K562 (cell line): Measurements from ENCODE around the gene CDNF. TPM values are rescaled to one million over a fixed set of nuclear protein-coding genes. Genes with fewer than 3 reads are reported as not detected.

Experiments used
- CC2D1A ChIP-seq: fragments of 450-650 bp; IDR thresholded peaks from 2 replicates; pipeline ENCODE4 v1.6.1; 2017; ENCODE audit warnings: mild to moderate bottlenecking
- DNMT1 ChIP-seq: fragments of 450-650 bp; IDR thresholded peaks from 2 replicates; pipeline ENCODE4 v1.6.1; 2016; ENCODE audit warnings: antibody characterized with exemption, mild to moderate bottlenecking
- GATA2 ChIP-seq: sonication (generic); formaldehyde crosslinking; IDR thresholded peaks from 2 replicates; pipeline ENCODE4 v1.4.0; 2020; ENCODE audit warnings: mild to moderate bottlenecking, missing genetic modification reagents
- GATAD2A ChIP-seq: fragments of 450-650 bp; IDR thresholded peaks from 2 replicates; pipeline ENCODE4 v1.6.1; 2017
- MAFF ChIP-seq: IDR thresholded peaks from 2 replicates; pipeline ENCODE4 v1.6.1; 2012; ENCODE audit warnings: low read length, improper control_type of control experiment
- MBD2 ChIP-seq: sonication (generic); IDR thresholded peaks from 2 replicates; pipeline ENCODE4 v1.6.1; 2016; ENCODE audit warnings: low read depth, borderline replicate concordance
- NFXL1 ChIP-seq: fragments of 450-650 bp; formaldehyde crosslinking; IDR thresholded peaks from 2 replicates; pipeline ENCODE4 v1.4.0; 2021; ENCODE audit warnings: mild to moderate bottlenecking
- PTRF ChIP-seq: fragments of 450-650 bp; IDR thresholded peaks from 2 replicates; pipeline ENCODE4 v1.6.1; 2016; ENCODE audit warnings: mild to moderate bottlenecking, missing genetic modification characterization, missing compliant biosample characterization
- SUPT5H ChIP-seq: fragments of 450-650 bp; IDR thresholded peaks from 2 replicates; pipeline ENCODE4 v1.6.1; 2016
- TFAM ChIP-seq: fragments of 250-450 bp; sonication (Bioruptor Pico); conservative IDR thresholded peaks from 2 replicates; pipeline ENCODE4 v1.5.0; 2021; ENCODE audit warnings: mild to moderate bottlenecking, moderate library complexity
- ZBTB7A ChIP-seq: IDR thresholded peaks from 2 replicates; pipeline ENCODE4 v1.6.1; 2011; ENCODE audit warnings: low read depth, mild to moderate bottlenecking, low read length, moderate library complexity, borderline replicate concordance; ENCODE audit not compliant: control insufficient read depth
- ZKSCAN3 ChIP-seq: fragments of 250-450 bp; sonication (Bioruptor Pico); IDR thresholded peaks from 2 replicates; pipeline ENCODE4 v1.4.0; 2020
- ZKSCAN8 ChIP-seq: fragments of 200-800 bp; sonication (Bioruptor generic); IDR thresholded peaks from 2 replicates; pipeline ENCODE4 v1.6.1; 2016; ENCODE audit warnings: missing genetic modification characterization, missing compliant biosample characterization
- ZNF316 ChIP-seq: fragments of 450-650 bp; IDR thresholded peaks from 2 replicates; pipeline ENCODE4 v1.6.1; 2016
- ZNF431 ChIP-seq: sonication (generic); formaldehyde crosslinking; IDR thresholded peaks from 2 replicates; pipeline ENCODE4 v1.8.0; 2022; ENCODE audit warnings: mild to moderate bottlenecking, missing genetic modification reagents
- ZNF561 ChIP-seq: fragments of 450-650 bp; formaldehyde crosslinking; conservative IDR thresholded peaks from 2 replicates; pipeline ENCODE4 v1.4.0; 2020; ENCODE audit warnings: mild to moderate bottlenecking, moderate library complexity
- ZNF586 ChIP-seq: fragments of 450-650 bp; formaldehyde crosslinking; conservative IDR thresholded peaks from 2 replicates; pipeline ENCODE4 v1.4.0; 2020; ENCODE audit warnings: mild to moderate bottlenecking, moderate library complexity
- polyA plus RNA-seq, 8 experiments: library from polyadenylated mRNA; depleted of rRNA in 4 of 8; stranded (reverse) in 5 of 8; unstranded in 3 of 8; fragments of >200 nt; fragmentation: Nextera tagmentation in 2 of 8; fragmentation: Illumina TruSeq in 1 of 8; extraction: Ambion mirVana in 2 of 8; extraction: Trizol in 1 of 8; gene quantifications; 2 replicates each; pipeline versions ENCODE4 v1.2.1 to v1.2.3, GENCODE V29; 2011 to 2014; ENCODE audit warnings: inconsistent platforms in 1 of 8, missing spikeins in 1 of 8
- total RNA-seq, 7 experiments: library from RNA; depleted of rRNA in 6 of 7; stranded (reverse); fragments of >200 nt in 6 of 7; fragmentation: Illumina TruSeq in 2 of 7; extraction: Trizol in 2 of 7; gene quantifications; 2 replicates each; pipeline versions ENCODE4 v1.2.1 to v1.2.3, GENCODE V29; 2011 to 2021; ENCODE audit warnings: low replicate concordance in 1 of 7
- TF ChIP-seq, protein P1 (sequence below): sonication (generic); formaldehyde crosslinking; IDR thresholded peaks from 2 replicates; pipeline ENCODE4 v1.8.0; 2022; ENCODE audit warnings: mild to moderate bottlenecking, missing genetic modification reagents
- TF ChIP-seq, protein P2 (sequence below): sonication (generic); formaldehyde crosslinking; IDR thresholded peaks from 2 replicates; pipeline ENCODE4 v1.8.1; 2023; ENCODE audit warnings: mild to moderate bottlenecking, missing genetic modification reagents, moderate library complexity
- TF ChIP-seq, protein P3 (sequence below): sonication (generic); formaldehyde crosslinking; IDR thresholded peaks from 2 replicates; pipeline ENCODE4 v1.5.0; 2020; ENCODE audit warnings: missing genetic modification reagents
- TF ChIP-seq, protein P4 (sequence below): fragments of 250-450 bp; sonication (Bioruptor Pico); IDR thresholded peaks from 2 replicates; pipeline ENCODE4 v1.4.0; 2020; ENCODE audit warnings: mild to moderate bottlenecking, moderate library complexity
- TF ChIP-seq, protein P5 (sequence below): fragments of 250-450 bp; sonication (Bioruptor Pico); IDR thresholded peaks from 2 replicates; pipeline ENCODE4 v1.8.0; 2022; ENCODE audit warnings: moderate library complexity, mild to moderate bottlenecking, inconsistent platforms

Gene CDNF
- total and polyA plus RNA-seq, 9 of the 15 experiments (the other 6 are each of a cell fraction or from before 2014, with no cell fraction given): 0.18 to 1.6 (median 0.61) TPM

DNA sequence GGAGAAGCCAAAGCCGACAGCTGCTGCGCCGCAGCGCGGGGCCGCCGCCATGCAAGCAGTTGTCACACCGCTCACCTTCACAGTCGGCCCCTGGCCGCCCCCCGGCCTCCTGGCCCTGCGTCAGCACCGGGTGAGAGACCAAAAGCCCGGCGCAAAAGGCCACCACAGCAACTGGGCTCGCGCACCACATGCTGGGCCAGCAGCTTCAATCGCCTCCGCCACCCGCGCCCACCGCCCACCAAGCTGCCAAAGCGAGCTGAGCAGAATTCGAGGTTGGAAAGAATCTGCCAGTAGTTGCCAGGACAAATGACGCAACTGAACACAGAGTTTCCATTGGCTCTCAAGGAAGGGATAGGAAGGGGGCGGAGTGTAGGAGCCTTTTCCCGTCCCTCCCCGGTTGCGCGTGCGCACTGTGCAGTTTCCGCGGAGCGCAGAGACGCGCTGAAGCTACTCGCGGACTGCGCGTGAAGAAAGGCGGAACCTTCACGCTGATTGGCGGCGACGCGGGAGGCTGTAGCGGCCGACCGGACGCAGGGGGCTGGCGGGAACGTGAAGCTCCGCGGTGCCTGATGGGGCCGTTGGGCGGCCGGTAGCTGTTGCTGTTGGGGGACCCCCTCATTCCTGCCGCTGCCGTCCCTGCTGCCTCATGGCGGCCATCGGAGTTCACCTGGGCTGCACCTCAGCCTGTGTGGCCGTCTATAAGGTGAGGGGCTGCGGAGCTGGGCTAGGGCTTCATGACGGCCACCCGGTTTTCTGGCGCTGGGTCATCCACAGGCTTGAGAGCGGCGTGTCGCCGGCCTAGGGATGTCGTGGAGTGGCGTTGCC is at the start of gene CDNF, which contains the start of the genes HSPA14 and MSANTD7 (continued):
- TF ChIP-seq MBD2 (peak; percentile 55; the same call in 1 of the 2 replicates), ZKSCAN8 (CRISPR knock-in tag) (no peak), ZNF561 (CRISPR knock-in tag) (no peak), ZBTB7A (peak; percentile 45; the same call in 1 of the 2 replicates), PTRF (tag) (no peak), NFXL1 (CRISPR knock-in tag) (no peak), TFAM (CRISPR knock-in tag) (no peak), ZNF316 (no peak), SUPT5H (peak; percentile 95), CC2D1A (no peak), MAFF (no peak), ZNF431 (CRISPR knock-in tag) (no peak), ZKSCAN3 (no peak), ZNF586 (no peak), GATA2 (CRISPR knock-in tag) (no peak), DNMT1 (no peak), GATAD2A (no peak)
- TF ChIP-seq, protein P1, sequence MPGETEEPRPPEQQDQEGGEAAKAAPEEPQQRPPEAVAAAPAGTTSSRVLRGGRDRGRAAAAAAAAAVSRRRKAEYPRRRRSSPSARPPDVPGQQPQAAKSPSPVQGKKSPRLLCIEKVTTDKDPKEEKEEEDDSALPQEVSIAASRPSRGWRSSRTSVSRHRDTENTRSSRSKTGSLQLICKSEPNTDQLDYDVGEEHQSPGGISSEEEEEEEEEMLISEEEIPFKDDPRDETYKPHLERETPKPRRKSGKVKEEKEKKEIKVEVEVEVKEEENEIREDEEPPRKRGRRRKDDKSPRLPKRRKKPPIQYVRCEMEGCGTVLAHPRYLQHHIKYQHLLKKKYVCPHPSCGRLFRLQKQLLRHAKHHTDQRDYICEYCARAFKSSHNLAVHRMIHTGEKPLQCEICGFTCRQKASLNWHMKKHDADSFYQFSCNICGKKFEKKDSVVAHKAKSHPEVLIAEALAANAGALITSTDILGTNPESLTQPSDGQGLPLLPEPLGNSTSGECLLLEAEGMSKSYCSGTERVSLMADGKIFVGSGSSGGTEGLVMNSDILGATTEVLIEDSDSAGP (CRISPR knock-in tag): no peak; the same call in 1 of the 2 replicates
- TF ChIP-seq, protein P2, sequence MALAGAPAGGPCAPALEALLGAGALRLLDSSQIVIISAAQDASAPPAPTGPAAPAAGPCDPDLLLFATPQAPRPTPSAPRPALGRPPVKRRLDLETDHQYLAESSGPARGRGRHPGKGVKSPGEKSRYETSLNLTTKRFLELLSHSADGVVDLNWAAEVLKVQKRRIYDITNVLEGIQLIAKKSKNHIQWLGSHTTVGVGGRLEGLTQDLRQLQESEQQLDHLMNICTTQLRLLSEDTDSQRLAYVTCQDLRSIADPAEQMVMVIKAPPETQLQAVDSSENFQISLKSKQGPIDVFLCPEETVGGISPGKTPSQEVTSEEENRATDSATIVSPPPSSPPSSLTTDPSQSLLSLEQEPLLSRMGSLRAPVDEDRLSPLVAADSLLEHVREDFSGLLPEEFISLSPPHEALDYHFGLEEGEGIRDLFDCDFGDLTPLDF (CRISPR knock-in tag): peak; percentile 86; the same call in 1 of the 2 replicates
- TF ChIP-seq, protein P3, sequence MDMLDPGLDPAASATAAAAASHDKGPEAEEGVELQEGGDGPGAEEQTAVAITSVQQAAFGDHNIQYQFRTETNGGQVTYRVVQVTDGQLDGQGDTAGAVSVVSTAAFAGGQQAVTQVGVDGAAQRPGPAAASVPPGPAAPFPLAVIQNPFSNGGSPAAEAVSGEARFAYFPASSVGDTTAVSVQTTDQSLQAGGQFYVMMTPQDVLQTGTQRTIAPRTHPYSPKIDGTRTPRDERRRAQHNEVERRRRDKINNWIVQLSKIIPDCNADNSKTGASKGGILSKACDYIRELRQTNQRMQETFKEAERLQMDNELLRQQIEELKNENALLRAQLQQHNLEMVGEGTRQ (CRISPR knock-in tag): no peak
- TF ChIP-seq, protein P4, sequence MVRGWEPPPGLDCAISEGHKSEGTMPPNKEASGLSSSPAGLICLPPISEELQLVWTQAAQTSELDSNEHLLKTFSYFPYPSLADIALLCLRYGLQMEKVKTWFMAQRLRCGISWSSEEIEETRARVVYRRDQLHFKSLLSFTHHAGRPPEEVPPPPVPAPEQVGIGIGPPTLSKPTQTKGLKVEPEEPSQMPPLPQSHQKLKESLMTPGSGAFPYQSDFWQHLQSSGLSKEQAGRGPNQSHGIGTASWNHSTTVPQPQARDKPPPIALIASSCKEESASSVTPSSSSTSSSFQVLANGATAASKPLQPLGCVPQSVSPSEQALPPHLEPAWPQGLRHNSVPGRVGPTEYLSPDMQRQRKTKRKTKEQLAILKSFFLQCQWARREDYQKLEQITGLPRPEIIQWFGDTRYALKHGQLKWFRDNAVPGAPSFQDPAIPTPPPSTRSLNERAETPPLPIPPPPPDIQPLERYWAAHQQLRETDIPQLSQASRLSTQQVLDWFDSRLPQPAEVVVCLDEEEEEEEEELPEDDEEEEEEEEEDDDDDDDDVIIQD: no peak
- TF ChIP-seq, protein P5, sequence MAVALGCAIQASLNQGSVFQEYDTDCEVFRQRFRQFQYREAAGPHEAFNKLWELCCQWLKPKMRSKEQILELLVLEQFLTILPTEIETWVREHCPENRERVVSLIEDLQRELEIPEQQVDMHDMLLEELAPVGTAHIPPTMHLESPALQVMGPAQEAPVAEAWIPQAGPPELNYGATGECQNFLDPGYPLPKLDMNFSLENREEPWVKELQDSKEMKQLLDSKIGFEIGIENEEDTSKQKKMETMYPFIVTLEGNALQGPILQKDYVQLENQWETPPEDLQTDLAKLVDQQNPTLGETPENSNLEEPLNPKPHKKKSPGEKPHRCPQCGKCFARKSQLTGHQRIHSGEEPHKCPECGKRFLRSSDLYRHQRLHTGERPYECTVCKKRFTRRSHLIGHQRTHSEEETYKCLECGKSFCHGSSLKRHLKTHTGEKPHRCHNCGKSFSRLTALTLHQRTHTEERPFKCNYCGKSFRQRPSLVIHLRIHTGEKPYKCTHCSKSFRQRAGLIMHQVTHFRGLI (CRISPR knock-in tag): no peak
